ENCODE results near the gene SESN1. TPM values are rescaled to one million over a fixed set of nuclear protein-coding genes. Genes with fewer than 3 reads are reported as not detected.

The SESN1 gene
- total RNA-seq, 1 donor from 2014 or later = 18.4 TPM

DNA sequence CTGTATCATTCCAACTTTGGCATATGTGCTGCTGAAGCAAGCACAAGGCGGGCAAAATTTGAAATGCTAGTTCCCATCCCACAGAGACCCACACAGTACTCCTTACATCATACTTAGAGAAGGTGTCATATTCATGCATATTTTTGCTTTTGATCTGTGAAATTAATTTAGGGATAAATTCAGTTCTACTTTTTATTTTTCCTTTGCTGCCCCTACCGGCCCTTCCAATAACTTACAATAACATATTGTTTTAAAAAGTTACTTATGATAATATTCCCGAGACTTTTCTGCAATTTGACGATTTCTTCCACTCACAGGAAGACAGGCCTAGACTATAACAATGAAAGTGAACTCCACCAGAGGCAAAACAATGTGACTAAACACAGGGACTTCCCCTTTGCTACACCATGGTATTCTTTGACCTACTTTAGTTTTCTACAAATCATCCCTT lies 35.0 kb downstream of the SESN1 start:
- FAIRE-seq (no peak), DNase-seq (ENCODE audit: low read depth) (peak; percentile 71)
- Histone ChIP-seq H3K36me3 (ENCODE audit: control insufficient read depth, insufficient read depth, low read length) (no peaks in the 10 kb centered on the region), H3K27me3 (ENCODE audit: control insufficient read depth, insufficient read depth, low read length) (no peaks in the 10 kb centered on the region), H3K4me3 (ENCODE audit: low read depth, low read length) (no peak overlapping the region)
- TF ChIP-seq, protein P1, sequence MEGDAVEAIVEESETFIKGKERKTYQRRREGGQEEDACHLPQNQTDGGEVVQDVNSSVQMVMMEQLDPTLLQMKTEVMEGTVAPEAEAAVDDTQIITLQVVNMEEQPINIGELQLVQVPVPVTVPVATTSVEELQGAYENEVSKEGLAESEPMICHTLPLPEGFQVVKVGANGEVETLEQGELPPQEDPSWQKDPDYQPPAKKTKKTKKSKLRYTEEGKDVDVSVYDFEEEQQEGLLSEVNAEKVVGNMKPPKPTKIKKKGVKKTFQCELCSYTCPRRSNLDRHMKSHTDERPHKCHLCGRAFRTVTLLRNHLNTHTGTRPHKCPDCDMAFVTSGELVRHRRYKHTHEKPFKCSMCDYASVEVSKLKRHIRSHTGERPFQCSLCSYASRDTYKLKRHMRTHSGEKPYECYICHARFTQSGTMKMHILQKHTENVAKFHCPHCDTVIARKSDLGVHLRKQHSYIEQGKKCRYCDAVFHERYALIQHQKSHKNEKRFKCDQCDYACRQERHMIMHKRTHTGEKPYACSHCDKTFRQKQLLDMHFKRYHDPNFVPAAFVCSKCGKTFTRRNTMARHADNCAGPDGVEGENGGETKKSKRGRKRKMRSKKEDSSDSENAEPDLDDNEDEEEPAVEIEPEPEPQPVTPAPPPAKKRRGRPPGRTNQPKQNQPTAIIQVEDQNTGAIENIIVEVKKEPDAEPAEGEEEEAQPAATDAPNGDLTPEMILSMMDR (IDR thresholded peaks at IDR 0.05; ENCODE audit: insufficient read depth, low read length, severe bottlenecking) = no peak

DNA sequence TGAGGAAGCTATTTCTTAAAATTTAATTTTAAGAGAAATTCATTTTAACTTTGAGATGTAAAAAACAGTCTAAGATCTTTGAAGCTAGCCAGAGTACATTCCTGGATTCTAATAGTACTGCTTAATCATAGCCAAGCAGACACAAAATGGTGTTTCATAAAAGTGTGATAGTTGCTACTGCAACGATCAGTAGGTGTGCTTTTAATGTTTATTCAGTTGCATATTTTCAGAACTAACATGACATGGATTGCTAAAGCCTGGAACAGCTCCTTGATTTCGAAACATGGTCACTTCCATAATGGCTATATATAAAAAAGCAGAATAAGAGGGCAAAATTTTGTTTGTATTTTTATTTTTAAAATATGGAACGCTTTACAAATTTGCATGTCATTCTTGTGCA lies 35.5 kb downstream of the SESN1 start:
- no peaks in the 10 kb centered on the region for H3K36me3 ChIP-seq (ENCODE audit: control insufficient read depth, insufficient read depth, low read length)
- FAIRE-seq (no peak), DNase-seq (ENCODE audit: low read depth) (peak; percentile 80)
- no peak overlapping the region for H3K4me3 ChIP-seq (ENCODE audit: low read depth, low read length)
- H3K27me3 ChIP-seq (ENCODE audit: control insufficient read depth, insufficient read depth, low read length) = no peaks in the 10 kb centered on the region
- TF ChIP-seq, protein P1 (IDR thresholded peaks at IDR 0.05; ENCODE audit: insufficient read depth, low read length, severe bottlenecking) = no peak

DNA sequence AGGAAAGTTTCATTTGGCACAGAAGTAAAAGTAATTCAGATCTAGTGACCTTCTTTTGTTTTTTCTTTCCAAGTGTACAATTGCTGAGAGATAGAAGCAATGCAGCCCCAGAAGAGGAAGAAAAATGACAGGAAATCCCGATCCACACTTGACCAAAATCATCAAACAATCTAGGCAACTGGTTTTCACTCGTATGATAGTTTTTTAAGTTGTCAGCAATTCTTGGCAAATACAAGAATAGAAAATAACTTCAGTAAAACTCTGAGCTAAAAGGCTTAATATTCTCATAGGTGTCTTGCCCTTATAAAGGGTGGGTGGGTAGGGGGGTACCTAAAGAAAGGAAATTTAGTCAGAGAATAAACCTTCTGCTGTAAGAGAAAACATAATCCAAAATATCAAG lies 36.0 kb downstream of the SESN1 start:
- H3K36me3 ChIP-seq (ENCODE audit: control insufficient read depth, insufficient read depth, low read length) = no peaks in the 10 kb centered on the region
- no peak for DNase-seq (ENCODE audit: low read depth)
- no peaks in the 10 kb centered on the region for H3K27me3 ChIP-seq (ENCODE audit: control insufficient read depth, insufficient read depth, low read length)
- FAIRE-seq = no peak
- H3K4me3 ChIP-seq (ENCODE audit: low read depth, low read length) = no peak overlapping the region
- TF ChIP-seq, protein P1 (IDR thresholded peaks at IDR 0.05; ENCODE audit: insufficient read depth, low read length, severe bottlenecking) = no peak

DNA sequence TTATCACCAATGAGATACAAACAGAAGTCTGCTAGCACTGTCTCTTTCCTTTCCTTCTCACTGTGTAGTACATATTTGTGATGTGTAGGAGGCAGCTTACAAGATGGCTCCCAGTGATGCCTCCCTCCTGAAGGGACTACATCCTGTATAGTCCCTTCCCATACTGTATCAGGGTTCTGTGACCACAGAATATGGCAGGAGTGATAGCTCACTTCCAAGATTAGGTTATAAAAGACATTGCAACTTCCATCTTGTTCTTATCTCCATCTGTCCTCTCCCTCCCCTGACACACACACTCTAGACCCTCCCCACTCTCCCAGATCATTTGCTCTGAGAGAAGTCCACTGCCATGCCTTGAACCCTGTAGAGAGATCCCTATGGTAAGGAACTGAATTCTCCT lies 38.0 kb downstream of the SESN1 start:
- no peak overlapping the region for H3K4me3 ChIP-seq (ENCODE audit: low read depth, low read length)
- TF ChIP-seq, protein P1 (IDR thresholded peaks at IDR 0.05; ENCODE audit: insufficient read depth, low read length, severe bottlenecking) = no peak
- FAIRE-seq = no peak

DNA sequence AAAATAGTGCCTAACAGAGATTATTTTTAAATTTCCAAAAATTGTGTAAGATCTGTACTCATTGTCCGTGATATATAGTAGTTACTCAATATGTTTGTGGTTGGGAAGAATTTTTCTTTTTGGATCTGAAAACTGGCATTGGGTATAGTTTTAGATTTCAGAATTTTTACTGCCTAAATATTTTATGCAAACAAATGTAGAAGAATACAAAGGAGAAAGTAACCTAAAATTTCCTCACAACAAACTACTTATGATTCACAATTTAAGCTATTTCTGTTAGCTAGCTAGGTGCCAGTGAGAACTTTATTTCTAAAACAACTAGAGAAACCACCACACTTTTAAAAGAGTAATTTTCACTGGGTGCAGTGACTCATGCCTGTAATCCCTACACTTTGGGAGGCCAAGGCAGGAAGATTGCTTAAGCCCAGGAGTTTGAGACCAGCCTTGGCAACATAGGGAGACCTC lies 38.8 kb downstream of the SESN1 start:
- no peak for FAIRE-seq
- Histone ChIP-seq H3K4me3 (ENCODE audit: low read depth, low read length) (no peak overlapping the region), H3K36me3 (ENCODE audit: control insufficient read depth, insufficient read depth, low read length) (no peaks in the 10 kb centered on the region), H3K27me3 (ENCODE audit: control insufficient read depth, insufficient read depth, low read length) (no peaks in the 10 kb centered on the region)
- TF ChIP-seq, protein P1 (IDR thresholded peaks at IDR 0.05; ENCODE audit: insufficient read depth, low read length, severe bottlenecking) = no peak
- peak; percentile 33 for DNase-seq (ENCODE audit: low read depth)

More for the DNA sequence above, 38.0 kb downstream of the SESN1 start:
- no peak for DNase-seq (ENCODE audit: low read depth)
- no peaks in the 10 kb centered on the region for H3K27me3 ChIP-seq (ENCODE audit: control insufficient read depth, insufficient read depth, low read length)
- no peaks in the 10 kb centered on the region for H3K36me3 ChIP-seq (ENCODE audit: control insufficient read depth, insufficient read depth, low read length)

DNA sequence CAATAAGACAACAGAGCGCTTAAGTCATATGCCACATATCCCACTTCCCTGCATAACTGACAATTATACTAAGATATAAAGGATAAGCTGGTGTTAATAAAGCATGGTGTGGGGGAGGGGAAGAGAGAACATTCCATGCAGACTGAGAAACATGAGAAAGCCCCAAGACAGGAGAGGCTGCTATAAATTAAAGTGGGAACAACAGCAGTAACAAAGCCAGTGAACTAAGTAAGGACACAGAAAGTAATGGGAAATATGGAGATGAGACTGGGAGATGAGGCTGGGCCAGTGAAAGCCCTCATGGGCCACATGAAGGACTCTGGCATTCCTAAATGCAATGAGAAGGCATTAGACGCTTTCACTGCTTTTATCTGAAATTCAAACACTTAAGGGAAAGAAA lies 41.3 kb downstream of the SESN1 start:
- DNase-seq (ENCODE audit: low read depth) (no peak), FAIRE-seq (no peak)
- H3K27me3 ChIP-seq (ENCODE audit: control insufficient read depth, insufficient read depth, low read length) = no peaks in the 10 kb centered on the region
- no peaks in the 10 kb centered on the region for H3K36me3 ChIP-seq (ENCODE audit: control insufficient read depth, insufficient read depth, low read length)
- H3K4me3 ChIP-seq (ENCODE audit: low read depth, low read length) = no peak overlapping the region
- TF ChIP-seq, protein P1 (IDR thresholded peaks at IDR 0.05; ENCODE audit: insufficient read depth, low read length, severe bottlenecking) = no peak

All from bronchial epithelial cell (primary cell).